HG03342 (cell line): ENCODE results near the gene ITGB5.

Experiments used
- ATAC-seq: cut with Tn5 transposase; IDR thresholded peaks from one replicate; pipeline ENCODE4 v1.9.1; 2021; ENCODE audit warnings: mild to moderate bottlenecking, moderate library complexity; ENCODE audit not compliant: unreplicated experiment

Gene ITGB5

GRCh38 chr3:124896824-124897526 lies 9.8 kb upstream of the ITGB5 start:
- ATAC-seq = no peak

- ATAC-seq = no peak
Observed at GRCh38 chr3:124895756-124896155, 8.6 kb upstream of the ITGB5 start.

- no peak for ATAC-seq
Observed at GRCh38 chr3:124893526-124893925, 6.4 kb upstream of the ITGB5 start.

DNA sequence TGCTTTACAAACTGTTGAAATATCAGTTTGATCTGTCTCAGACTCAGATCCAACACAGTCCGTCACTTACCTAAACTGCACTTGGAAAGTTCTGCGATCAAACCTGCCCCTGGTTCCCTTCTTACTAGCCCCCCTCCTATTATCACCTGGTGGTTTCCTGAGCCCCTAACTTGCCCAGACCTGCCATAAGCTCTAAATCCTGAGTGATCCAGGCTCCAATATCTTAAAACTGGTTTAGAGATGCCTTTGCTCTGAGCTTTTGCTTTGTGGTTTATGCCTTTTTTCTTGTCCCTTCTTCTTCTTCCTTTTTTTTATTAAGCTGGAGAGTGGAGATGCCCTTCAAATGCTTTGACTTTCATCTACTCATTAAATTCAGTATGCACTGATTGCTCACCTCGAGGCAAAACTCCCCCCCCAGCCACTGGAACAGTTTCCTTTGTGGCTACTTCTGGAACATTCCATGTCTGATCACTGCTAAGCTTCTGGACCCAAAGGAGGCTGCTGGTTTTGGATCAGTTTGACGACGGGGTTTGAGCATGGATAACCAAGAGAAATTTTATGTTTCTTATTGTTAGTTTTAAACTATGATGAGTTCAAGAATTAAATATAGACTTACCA lies 3.5 kb upstream of the ITGB5 start:
- no peak for ATAC-seq

GRCh38 chr3:124888482-124889441 lies 1.6 kb upstream of the ITGB5 start:
- ATAC-seq = no peak

DNA sequence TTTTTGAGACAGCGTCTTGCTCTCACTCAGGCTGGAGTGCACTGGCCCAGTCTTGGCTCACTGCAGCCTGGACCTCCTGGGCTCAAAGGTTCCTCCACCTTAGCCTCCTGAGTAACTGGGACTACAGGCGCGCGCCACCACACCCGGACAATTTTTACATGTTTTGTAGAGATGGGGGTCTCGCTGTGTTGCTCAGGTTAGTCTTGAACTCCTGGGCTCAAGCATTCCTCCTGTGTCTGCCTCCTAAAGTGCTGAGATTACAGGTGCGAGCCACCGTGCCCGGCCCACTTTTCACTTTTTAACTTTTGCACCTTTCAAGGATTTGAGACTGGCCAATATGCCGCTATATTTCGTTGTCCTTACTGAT lies 750 bp upstream of the ITGB5 start:
- ATAC-seq = no peak

- no peak for ATAC-seq
Observed at GRCh38 chr3:124886168-124887056, 753 bp downstream of the ITGB5 start.

DNA sequence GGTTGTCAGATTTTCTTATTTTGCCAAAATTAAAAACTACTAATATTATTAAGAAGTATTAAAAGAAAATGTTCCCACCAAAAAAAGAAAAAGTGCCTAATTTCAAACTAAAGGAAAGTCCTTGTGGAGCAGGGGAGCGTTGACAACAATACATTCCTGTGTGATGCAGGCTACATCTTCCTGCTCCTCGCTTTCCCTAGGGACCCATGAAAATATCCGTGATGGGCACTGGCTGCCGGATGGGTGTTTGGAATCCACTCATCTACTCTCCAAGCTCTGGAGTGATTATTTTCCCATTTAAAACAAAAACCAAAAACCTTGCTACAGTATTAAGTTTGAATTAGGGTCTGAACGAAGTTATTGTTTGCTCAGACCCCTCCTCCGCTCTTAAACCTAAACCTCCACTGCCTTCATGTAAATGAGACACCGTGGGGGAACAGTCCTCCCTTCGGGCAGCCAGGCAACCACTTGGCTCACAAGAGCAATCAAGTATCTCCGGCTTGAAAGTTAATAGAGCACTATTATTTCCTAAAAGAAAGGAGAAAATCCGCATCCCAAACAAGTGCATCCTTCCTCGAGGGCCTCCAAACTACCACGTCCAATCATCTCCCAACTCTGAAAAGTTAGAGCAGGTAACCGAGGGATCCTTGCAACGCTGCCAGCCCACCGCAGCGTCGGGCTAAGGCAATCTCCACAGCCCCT lies 1.5 kb downstream of the ITGB5 start:
- no peak for ATAC-seq

DNA sequence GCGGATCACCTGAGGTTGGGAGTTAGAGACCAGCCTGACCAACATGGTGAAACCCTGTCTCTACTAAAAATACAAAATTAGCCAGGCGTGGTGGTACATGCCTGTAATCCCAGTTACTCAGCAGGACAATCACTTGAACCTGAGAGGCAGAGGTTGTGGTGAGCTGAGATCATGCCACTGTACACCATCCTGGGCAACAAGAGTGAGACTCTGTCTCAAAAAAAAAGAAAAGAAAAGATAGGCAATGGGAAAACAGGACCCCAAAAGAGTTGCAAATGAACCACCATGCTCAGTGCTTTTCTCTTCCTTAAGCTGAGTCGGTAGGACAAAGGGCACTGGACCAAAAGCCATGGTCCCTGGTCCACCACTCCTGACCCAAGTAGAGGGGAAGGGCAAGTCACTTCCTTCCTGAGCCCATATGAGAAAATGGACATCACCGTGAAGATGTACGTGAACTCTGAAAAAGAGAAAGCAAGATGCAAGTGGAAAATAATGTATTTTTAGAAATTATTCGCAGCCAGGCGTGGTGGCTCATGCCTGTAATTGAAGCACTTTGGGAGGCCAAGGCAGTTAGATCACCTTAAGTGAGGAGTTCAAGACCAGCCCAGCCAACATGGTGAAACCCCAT lies 2.6 kb downstream of the ITGB5 start:
- ATAC-seq = no peak

- ATAC-seq = no peak
Observed at GRCh38 chr3:124883766-124884473, 3.2 kb downstream of the ITGB5 start.

GRCh38 chr3:124882816-124883747 lies 4.1 kb downstream of the ITGB5 start:
- no peak for ATAC-seq

- no peak for ATAC-seq
Observed at GRCh38 chr3:124881976-124882697, 5.0 kb downstream of the ITGB5 start.

GRCh38 chr3:124879337-124879680 lies 7.9 kb downstream of the ITGB5 start:
- ATAC-seq = no peak

- no peak for ATAC-seq
Observed at GRCh38 chr3:124878561-124879336, 8.4 kb downstream of the ITGB5 start.

DNA sequence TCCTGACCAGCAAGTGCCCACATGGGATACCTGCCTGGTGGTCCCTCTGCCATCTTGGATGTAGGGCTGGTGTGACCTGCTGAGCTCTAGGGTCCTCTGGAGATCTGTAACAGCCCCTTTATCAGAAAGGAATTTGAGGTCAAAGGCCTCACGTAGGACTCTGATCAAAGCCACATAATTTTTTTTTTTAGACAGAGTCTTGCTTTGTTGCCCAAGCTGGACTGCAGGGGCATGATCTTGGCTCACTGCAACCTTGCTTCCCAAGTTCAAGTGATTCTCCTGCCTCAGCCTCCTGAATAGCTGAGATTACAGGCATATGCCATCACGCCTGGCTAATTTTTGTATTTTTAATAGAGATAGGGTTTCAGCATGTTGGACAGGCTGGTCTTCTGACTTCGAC lies 9.5 kb downstream of the ITGB5 start:
- ATAC-seq = no peak

DNA sequence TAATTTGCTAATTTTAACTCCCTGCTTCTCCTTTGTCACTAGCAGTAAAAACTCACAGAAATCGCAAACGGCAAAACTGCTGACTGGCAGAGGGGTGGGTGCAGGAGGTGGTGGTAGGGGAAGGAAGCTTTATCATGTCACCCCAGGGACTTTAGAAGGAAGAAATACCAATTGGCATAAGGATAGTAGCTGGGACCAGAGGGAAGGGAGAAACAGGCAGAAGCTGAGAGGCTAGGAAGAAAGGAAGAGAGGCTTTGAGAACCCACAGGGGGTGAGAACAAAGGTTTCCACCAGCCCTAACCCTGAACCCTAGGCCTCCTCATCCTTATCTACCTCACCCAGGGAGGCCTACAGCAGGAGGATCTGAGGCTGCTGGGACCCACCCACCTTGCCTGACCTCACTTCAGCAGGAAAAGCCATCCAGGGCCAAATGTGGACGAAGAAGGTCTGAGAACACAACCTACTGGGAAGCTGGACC lies 10.7 kb downstream of the ITGB5 start:
- no peak for ATAC-seq

GRCh38 chr3:124873226-124873625 lies 13.9 kb downstream of the ITGB5 start:
- no peak for ATAC-seq
